GM12892 (cell line): ENCODE measurements around the gene TSPAN5.

Source experiments
- POLR2A ChIP-seq: IDR thresholded peaks from 2 replicates; pipeline ENCODE4 v1.6.1; 2011; ENCODE audit warnings: low read depth, low read length, control low read depth
- POLR2AphosphoS5 ChIP-seq: IDR thresholded peaks from 2 replicates; pipeline ENCODE4 v1.6.1; 2011; ENCODE audit warnings: low read depth, low read length, control low read depth

DNA sequence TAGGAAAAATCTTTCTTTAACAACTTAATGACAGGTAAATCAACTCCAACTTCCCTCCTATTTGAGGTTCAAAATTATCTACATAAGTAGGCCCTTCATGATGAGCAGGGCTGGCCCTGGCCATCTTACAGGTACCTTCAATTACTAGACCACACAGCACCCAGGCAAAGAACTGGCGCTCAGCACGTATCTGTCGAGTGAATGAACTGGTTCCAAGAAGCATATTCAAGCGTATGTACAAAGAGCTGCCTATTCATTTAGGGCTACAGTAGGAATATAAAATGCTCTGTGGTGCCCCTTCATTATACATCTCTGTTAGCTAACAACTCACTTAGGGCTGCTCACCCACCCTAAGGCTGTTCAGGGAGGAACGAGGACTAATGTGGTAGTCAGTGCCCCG is 48.0 kb downstream of the TSPAN5 start:
- TF ChIP-seq POLR2AphosphoS5 (no peak), POLR2A (no peak)
